GM08714 (cell line): ENCODE measurements around the gene ENO2.
A peak's percentile ranks its signal among the peaks of the same experiment; 100 is the strongest.

Source experiments
- H3K4me3 ChIP-seq: fragments of 200-500 bp; sonication (Bioruptor generic); 2 replicates; pipeline ENCODE4 v1.5.1; 2014; ENCODE audit warnings: mild to moderate bottlenecking, low read length, inconsistent platforms
- ZNF274 ChIP-seq: IDR thresholded peaks from 2 replicates; pipeline ENCODE4 v1.6.1; 2012; ENCODE audit warnings: mild to moderate bottlenecking, low read depth, low read length

Gene ENO2

DNA sequence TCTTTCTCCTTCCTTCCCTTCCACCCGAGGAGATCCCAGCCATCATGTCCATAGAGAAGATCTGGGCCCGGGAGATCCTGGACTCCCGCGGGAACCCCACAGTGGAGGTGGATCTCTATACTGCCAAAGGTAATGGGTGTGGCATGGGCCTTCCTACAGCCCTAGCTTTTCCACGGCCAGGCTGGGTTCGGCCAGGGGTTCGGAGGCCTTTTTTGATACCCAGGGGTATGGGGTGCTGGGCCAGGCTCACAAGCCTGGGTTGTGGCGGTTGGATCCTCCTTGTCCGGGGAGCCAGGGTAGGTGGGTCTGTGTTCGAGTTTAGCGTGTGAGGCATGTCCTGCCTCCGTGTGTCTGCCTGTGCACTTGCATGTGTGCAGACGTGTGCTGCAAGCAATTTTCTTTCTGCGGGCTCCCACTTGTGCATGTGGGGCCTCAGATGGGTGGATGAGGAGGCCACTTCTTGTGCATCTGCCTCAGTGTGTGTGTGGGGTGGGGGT, 1.5 kb downstream of the ENO2 start:
- no peak for TF ChIP-seq ZNF274
- no peak overlapping the region for H3K4me3 ChIP-seq

DNA sequence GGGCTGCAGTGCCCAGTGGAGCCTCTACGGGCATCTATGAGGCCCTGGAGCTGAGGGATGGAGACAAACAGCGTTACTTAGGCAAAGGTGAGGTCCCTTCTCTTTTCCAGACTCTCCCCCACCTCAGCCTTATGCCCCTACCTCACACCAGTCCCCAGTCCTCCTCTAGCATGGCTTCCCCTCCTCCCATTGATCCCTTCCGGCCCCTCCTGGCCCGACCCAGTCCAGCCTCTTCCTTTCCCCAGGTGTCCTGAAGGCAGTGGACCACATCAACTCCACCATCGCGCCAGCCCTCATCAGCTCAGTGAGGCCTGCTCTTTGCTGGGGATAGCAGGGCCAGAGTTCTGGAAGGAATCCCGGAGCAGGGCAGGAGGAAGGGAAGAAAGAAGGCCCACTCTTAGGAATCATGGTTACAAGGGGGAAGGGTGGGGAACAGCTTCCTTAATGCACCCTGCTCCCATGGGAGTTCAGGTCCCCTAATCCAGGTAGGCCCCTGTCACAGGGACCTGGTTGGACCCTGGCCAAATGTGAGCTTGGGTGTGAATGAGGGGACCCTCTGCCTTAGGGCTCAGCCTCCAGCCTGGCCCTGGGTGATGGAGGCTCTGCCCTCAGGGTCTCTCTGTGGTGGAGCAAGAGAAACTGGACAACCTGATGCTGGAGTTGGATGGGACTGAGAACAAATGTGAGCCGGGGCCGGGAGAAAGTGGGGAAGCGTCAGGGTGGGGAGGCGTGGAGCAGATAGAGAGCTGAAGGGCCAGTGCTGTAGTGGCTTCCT, 2.2 kb downstream of the ENO2 start:
- TF ChIP-seq ZNF274, result no peak
- H3K4me3 ChIP-seq, result no peak overlapping the region

DNA sequence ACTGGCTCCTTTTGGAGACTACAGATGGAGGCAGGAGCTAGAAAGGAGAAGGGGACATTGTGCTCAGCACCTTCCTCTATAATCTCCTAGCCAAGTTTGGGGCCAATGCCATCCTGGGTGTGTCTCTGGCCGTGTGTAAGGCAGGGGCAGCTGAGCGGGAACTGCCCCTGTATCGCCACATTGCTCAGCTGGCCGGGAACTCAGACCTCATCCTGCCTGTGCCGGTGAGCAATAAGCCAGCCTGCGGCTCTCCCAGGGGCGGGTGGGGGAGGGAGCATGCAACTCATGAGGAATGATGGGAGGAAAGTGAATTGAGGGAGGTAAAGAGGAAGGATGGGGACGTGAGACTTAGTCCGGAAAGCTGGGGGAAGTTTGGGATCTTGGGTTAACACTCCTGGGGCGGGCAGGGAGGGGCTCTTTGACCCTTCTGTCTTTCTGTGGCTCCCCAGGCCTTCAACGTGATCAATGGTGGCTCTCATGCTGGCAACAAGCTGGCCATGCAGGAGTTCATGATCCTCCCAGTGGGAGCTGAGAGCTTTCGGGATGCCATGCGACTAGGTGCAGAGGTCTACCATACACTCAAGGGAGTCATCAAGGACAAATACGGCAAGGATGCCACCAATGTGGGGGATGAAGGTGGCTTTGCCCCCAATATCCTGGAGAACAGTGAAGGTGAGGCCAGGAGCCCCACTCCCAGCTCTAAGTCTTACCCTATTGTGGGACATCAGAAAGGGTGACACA, 3.3 kb downstream of the ENO2 start:
- TF ChIP-seq ZNF274, result no peak
- H3K4me3 ChIP-seq, result no peak overlapping the region

DNA sequence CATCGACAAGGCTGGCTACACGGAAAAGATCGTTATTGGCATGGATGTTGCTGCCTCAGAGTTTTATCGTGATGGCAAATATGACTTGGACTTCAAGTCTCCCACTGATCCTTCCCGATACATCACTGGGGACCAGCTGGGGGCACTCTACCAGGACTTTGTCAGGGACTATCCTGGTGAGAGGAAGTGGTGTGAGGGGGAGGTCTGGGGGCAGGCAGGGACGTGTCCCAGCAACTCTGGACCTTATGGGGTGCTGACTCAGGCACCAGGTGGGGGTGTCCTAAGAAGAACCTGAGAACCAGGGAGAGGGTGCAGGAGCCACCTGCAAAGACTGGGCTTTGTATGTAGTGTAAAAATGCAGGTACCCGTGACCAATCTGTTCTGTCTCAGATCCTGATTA, 5.2 kb downstream of the ENO2 start:
- TF ChIP-seq ZNF274, result no peak
- no peak overlapping the region for H3K4me3 ChIP-seq

DNA sequence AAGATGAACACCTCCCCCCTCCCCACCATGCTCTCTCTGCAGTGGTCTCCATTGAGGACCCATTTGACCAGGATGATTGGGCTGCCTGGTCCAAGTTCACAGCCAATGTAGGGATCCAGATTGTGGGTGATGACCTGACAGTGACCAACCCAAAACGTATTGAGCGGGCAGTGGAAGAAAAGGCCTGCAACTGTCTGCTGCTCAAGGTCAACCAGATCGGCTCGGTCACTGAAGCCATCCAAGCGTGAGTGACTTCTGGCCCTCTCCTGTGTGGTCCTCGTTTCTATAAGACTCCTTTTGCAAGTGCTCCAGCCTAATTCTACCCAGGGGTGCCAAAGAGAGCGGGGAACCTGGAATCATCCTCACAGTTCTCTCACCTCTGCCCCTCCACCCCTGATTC, 7.2 kb downstream of the ENO2 start:
- H3K4me3 ChIP-seq, result no peak overlapping the region
- TF ChIP-seq ZNF274, result no peak

DNA sequence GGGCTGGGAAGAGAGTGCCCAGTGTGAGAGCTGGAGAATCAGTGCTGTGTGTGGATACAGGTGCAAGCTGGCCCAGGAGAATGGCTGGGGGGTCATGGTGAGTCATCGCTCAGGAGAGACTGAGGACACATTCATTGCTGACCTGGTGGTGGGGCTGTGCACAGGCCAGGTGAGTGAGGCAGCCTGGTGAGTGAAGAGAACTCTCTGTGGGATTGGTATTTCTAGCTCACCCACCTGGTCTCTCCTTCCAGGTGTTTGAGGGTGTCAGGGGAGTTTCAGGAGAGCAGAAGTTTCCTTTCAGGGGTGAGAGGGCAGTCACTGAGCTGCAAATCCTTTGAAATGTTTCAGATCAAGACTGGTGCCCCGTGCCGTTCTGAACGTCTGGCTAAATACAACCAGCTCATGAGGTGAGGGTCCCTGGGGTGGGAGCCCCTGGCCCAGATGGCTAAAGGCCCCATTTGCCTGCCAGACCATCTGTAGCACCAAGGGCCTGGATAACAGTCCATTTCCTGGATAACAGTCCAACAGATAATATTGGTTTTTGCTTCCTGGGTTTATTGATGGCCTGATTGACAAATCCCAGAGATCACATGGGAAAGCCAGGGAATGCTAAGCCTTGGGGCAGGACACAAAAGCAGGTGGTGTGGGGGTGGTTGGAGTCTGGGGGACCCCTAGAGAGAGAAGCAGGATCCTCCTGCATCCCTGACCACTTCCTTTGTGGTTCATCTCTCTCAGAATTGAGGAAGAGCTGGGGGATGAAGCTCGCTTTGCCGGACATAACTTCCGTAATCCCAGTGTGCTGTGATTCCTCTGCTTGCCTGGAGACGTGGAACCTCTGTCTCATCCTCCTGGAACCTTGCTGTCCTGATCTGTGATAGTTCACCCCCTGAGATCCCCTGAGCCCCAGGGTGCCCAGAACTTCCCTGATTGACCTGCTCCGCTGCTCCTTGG, 7.9 kb downstream of the ENO2 start:
- no peak for TF ChIP-seq ZNF274
- no peak overlapping the region; the same call in 1 of the 2 replicates for H3K4me3 ChIP-seq

DNA sequence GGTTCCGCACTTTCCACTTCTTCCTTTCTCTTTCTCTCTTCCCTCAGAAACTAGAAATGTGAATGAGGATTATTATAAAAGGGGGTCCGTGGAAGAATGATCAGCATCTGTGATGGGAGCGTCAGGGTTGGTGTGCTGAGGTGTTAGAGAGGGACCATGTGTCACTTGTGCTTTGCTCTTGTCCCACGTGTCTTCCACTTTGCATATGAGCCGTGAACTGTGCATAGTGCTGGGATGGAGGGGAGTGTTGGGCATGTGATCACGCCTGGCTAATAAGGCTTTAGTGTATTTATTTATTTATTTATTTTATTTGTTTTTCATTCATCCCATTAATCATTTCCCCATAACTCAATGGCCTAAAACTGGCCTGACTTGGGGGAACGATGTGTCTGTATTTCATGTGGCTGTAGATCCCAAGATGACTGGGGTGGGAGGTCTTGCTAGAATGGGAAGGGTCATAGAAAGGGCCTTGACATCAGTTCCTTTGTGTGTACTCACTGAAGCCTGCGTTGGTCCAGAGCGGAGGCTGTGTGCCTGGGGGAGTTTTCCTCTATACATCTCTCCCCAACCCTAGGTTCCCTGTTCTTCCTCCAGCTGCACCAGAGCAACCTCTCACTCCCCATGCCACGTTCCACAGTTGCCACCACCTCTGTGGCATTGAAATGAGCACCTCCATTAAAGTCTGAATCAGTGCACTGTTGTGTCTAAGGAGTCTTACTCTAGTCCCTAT, 8.8 kb downstream of the ENO2 start:
- TF ChIP-seq ZNF274, result no peak
- no peak overlapping the region for H3K4me3 ChIP-seq

DNA sequence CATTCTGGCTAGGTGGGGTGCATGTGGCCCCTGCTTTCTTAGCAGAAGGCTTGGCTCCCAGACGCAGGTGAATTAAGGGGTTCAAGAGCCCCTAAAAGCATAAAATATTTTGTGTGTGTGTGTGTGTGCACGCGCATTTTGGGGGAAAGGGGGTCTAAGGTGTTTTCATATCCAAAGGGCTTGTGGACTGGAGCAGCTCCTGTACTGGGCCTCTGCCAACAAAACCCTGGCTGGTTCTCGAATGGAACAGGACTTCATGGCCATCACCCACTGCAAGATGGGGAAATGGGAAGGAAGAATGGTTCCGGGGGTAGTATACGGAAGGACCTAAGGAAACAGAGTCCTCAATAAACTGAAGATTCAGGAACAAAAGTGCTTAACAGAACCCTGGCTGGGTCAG, 9.5 kb downstream of the ENO2 start:
- TF ChIP-seq ZNF274, result no peak
- H3K4me3 ChIP-seq, result no peak overlapping the region

DNA sequence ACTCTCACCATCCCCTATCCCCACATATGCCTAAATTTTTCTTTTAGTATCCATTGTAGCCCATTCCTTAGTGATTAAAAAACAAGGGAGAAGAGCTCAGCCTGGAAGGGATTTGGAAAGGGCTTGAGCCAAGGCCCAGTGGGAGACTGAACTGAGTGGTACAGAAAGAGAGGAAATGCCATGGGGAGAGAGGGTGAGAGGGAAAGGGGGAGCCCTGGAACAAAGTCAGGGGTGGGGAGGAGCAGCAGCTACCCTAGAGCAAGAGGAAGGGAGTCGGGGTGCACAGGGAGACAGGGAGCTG, 10.8 kb downstream of the ENO2 start:
- no peak for TF ChIP-seq ZNF274
- H3K4me3 ChIP-seq, result no peak overlapping the region

DNA sequence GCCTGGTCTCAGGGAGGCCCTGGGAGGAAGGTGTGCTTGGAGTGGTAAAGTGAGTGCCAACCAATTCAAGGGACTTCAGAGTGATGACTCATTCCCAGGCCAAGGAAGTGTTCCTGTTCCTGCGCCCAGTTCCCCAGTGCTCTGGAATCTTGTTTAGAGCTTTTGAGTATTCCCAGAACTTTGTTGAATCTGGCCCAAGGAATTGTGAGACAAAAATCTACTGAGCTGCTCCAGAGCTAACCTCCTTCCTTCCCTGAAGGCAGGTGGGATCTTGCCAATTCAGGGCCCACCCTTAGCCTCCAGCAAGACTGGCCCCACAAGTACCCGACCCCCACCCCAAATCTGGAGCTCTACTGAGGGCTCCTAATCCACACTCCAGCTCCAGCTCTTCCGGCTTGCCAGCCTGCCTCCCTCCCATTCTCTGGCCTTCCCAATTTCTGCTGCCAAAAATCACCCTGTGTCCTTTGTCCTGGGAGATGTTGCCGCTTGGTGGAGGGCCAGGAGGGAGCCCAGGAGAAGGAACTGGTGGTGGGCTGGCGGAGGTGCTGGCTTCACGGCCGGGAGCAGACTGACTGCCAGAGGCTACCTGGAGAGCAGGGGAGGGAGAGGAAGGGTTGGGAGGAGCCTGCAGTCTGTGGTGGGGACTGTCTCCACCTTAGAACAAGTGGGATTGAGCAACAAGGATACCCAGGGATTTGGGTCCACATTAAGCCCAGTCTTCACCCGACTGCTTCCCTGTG, 11.3 kb downstream of the ENO2 start:
- H3K4me3 ChIP-seq, result no peak overlapping the region
- TF ChIP-seq ZNF274, result no peak

DNA sequence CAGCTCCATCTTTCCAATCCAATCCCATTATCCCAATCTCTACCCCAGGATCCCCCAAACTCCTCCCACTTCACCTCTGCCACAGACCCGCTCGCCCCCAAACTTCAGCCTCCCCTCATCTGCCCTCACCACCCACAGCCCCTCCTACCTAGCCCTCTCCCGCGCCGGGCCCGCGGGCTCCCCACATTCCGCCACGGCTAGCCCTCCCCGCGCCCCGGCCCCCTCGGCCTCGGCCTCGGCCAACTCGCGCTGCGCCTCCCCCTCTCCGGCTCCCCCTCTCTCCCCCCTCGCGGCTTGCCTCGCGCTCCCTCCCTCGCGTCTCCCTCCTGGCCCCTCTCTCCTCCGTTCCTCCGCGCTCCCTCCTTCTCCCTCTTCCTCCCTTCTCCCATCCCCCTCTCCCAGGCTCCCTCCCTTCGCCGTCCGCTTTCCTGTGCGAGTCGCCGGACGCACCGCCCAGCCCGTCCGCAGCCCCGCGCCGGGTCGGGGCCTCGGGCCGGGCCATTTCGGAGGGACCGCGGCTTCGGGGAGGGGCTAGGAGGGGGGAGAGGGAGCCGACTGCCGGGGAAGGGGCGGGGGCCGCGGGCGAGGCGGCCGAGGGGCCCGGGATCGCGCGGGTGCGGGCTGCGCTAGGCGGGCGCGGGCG, 13.1 kb downstream of the ENO2 start, which contains the start of gene ATN1:
Gene ATN1, plus strand, starts transcription at position 581 of the 643 bp plus-strand sequence. CDS start 6,043 bp downstream, outside the sequence.
- H3K4me3 ChIP-seq, result peak within 1 kb of the TSS; percentile 82
- no peak for TF ChIP-seq ZNF274

DNA sequence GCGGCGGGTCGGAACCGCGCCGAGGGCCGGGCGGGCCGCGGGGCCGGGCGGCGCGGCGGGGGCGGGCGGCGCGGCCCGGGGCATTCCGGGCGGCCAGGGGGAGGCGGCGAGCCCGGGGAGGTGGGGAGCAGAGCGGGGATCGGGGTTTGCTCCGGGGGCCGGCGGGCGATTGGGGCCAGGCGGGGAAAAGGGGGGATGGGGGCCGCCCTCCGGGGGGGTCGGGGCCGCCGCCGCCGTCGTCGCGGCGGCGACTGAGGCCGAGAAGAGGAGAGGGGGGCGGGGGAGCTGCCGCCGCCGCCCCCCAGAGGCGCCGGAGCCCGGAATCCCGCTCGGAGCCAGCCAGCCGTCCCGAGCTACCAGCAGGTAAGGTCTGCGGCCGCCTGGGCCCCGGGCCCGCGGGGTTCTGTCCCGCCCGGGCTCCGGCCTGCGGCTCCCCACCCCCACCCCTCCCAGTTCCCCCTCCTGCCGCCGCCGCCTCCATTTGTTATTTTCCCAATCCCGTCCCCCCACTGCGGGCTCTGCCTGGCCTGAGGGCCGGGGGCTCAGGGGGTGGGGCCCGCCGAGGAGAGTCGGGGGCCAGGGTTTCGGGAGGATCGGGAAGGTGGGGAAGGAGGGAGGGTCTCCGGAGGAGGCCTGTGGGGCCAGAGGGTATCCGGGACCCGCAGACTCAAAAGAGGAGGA, 13.8 kb downstream of the ENO2 start:
- TF ChIP-seq ZNF274, result no peak
- H3K4me3 ChIP-seq, result peak overlapping the region; percentile 82
